ENCODE data around the gene ZDHHC14. TPM values are rescaled to one million over a fixed set of nuclear protein-coding genes. Genes with fewer than 3 reads are reported as not detected.

The ZDHHC14 gene
- total RNA-seq, 4 donors from 2014 or later, result 7.1 to 11.4 (median 9.8) TPM

GRCh38 chr6:157376241-157376640, 4.7 kb upstream of the ZDHHC14 start:
- H3K9me3 ChIP-seq, result no peaks in the 10 kb centered on the region
- intact Hi-C loops (cut with DNase I), result no loop called here
- 96% methylated on average over 3 of the region's 3 CpGs for WGBS
- no peak overlapping the region for H3K4me3 ChIP-seq
- peaks cover 0 to 8% (median 6%) of the 10 kb centered on the region in 4 donors for H3K4me1 ChIP-seq
- H3K27me3 ChIP-seq, result no peaks in the 10 kb centered on the region
- no peak for DNase-seq (ENCODE audit: extremely low spot score)
- no peak for TF ChIP-seq CTCF (IDR thresholded peaks at IDR 0.05)
- no peak for TF ChIP-seq POLR2AphosphoS5 (IDR thresholded peaks at IDR 0.05)
- no peak for TF ChIP-seq EP300 (IDR thresholded peaks at IDR 0.05)
- no peak for TF ChIP-seq POLR2A (IDR thresholded peaks at IDR 0.05; ENCODE audit: low read depth)
- H3K27ac ChIP-seq (replicated peaks in 1 of 4), result no peak overlapping the region
- H3K36me3 ChIP-seq, result no peaks in the 10 kb centered on the region

- intact Hi-C loops (cut with DNase I), result no loop called here
- DNase-seq (ENCODE audit: extremely low spot score), result no peak
- Histone ChIP-seq H3K27me3 (no peaks in the 10 kb centered on the region), H3K36me3 (no peaks in the 10 kb centered on the region), H3K9me3 (no peaks in the 10 kb centered on the region), H3K27ac (replicated peaks in 1 of 4) (no peak overlapping the region), H3K4me1 (peaks cover 0 to 8% (median 6%) of the 10 kb centered on the region in 4 donors), H3K4me3 (no peak overlapping the region)
- 69% methylated on average over 9 of the region's 9 CpGs for WGBS
- TF ChIP-seq EP300 (IDR thresholded peaks at IDR 0.05), result no peak
- no peak for TF ChIP-seq POLR2AphosphoS5 (IDR thresholded peaks at IDR 0.05)
- TF ChIP-seq CTCF (IDR thresholded peaks at IDR 0.05), result no peak
- no peak for TF ChIP-seq POLR2A (IDR thresholded peaks at IDR 0.05; ENCODE audit: low read depth)
Observed at GRCh38 chr6:157376706-157377230, 4.2 kb upstream of the ZDHHC14 start.

- Histone ChIP-seq H3K36me3 (no peaks in the 10 kb centered on the region), H3K27ac (replicated peaks in 1 of 4) (peak overlapping the region; percentile 94 to 97 (median 96)), H3K27me3 (no peaks in the 10 kb centered on the region), H3K4me1 (peaks cover 15 to 24% (median 20%) of the 10 kb centered on the region in 4 donors), H3K4me3 (peak overlapping the region; percentile 96 to 100 (median 98)), H3K9me3 (no peaks in the 10 kb centered on the region)
- peak; percentile 98 for DNase-seq (ENCODE audit: extremely low spot score)
- TF ChIP-seq POLR2AphosphoS5 (IDR thresholded peaks at IDR 0.05) (peak; percentile 48 to 73), POLR2A (IDR thresholded peaks at IDR 0.05; ENCODE audit: low read depth) (no peak)
- intact Hi-C loops (cut with DNase I), result loop anchor here (2.0 to 10.0 kb wide), 2 partner anchors 57 to 285 kb away; partner anchors contain the start of gene TMEM242
- WGBS, result 1% methylated on average over 12 of the region's 45 CpGs
Observed at GRCh38 chr6:157379656-157380457, 1.1 kb upstream of the ZDHHC14 start.

- H3K27me3 ChIP-seq, result no peaks in the 10 kb centered on the region
- H3K4me3 ChIP-seq, result peak overlapping the region; percentile 96 to 100 (median 98)
- H3K36me3 ChIP-seq, result no peaks in the 10 kb centered on the region
- H3K4me1 ChIP-seq, result peaks cover 15 to 24% (median 20%) of the 10 kb centered on the region in 4 donors
- no peaks in the 10 kb centered on the region for H3K9me3 ChIP-seq
- 0% methylated on average over 1 of the region's 28 CpGs for WGBS
- no peak for TF ChIP-seq POLR2AphosphoS5 (IDR thresholded peaks at IDR 0.05)
- TF ChIP-seq CTCF (IDR thresholded peaks at IDR 0.05), result no peak
- no peak for TF ChIP-seq POLR2A (IDR thresholded peaks at IDR 0.05; ENCODE audit: low read depth)
- no peak for TF ChIP-seq EP300 (IDR thresholded peaks at IDR 0.05)
- peak overlapping the region; percentile 94 to 97 (median 96) for H3K27ac ChIP-seq (replicated peaks in 1 of 4)
- DNase-seq (ENCODE audit: extremely low spot score), result no peak
- intact Hi-C loops (cut with DNase I), result loop anchor here (2.0 to 10.0 kb wide), 2 partner anchors 58 to 284 kb away; partner anchors contain the start of gene TMEM242
Observed at GRCh38 chr6:157380458-157380778, 572 bp upstream of the ZDHHC14 start.
